ENCODE measurements around the gene RALBP1. TPM values are rescaled to one million over a fixed set of nuclear protein-coding genes. Genes with fewer than 3 reads are reported as not detected.

Gene RALBP1
- total and polyA plus RNA-seq, 9 of the 15 experiments (the other 6 are each of a cell fraction or from before 2014, with no cell fraction given) = 10.9 to 70.0 (median 61.3) TPM

- TF ChIP-seq REST (IDR thresholded peaks at IDR 0.05; ENCODE audit: borderline replicate concordance) = no peak
- TF ChIP-seq REST (CRISPR knock-in tag; IDR thresholded peaks at IDR 0.05; ENCODE audit: low read depth) = peak; percentile 20; the same call in 1 of the 2 replicates
- TF ChIP-seq TAF9B (IDR thresholded peaks at IDR 0.05; ENCODE audit: partially characterized antibody) = no peak
- TF ChIP-seq MED1 (CRISPR knock-in tag; IDR thresholded peaks at IDR 0.05; ENCODE audit: borderline replicate concordance) = 0 out of 2 replicates have a peak, but pooled peaks have one; percentile 81
- peak; percentile 15 for TF ChIP-seq HNRNPK (IDR thresholded peaks at IDR 0.05; ENCODE audit: low read depth, low read length, poor library complexity, severe bottlenecking)
- no peak for TF ChIP-seq ZNF707 (CRISPR knock-in tag; conservative IDR thresholded peaks at IDR 0.05)
- 0 out of 4 replicates have a peak, but pooled peaks of 1 of the 2 experiments have one; percentile 10 for TF ChIP-seq TBL1XR1 (IDR thresholded peaks at IDR 0.05; ENCODE audit: low read length in 2 of 2)
- TF ChIP-seq ARID4B (CRISPR knock-in tag; IDR thresholded peaks at IDR 0.05) = peak; percentile 59
- no peak for TF ChIP-seq ATF7 (IDR thresholded peaks at IDR 0.05)
- TF ChIP-seq, protein P1, sequence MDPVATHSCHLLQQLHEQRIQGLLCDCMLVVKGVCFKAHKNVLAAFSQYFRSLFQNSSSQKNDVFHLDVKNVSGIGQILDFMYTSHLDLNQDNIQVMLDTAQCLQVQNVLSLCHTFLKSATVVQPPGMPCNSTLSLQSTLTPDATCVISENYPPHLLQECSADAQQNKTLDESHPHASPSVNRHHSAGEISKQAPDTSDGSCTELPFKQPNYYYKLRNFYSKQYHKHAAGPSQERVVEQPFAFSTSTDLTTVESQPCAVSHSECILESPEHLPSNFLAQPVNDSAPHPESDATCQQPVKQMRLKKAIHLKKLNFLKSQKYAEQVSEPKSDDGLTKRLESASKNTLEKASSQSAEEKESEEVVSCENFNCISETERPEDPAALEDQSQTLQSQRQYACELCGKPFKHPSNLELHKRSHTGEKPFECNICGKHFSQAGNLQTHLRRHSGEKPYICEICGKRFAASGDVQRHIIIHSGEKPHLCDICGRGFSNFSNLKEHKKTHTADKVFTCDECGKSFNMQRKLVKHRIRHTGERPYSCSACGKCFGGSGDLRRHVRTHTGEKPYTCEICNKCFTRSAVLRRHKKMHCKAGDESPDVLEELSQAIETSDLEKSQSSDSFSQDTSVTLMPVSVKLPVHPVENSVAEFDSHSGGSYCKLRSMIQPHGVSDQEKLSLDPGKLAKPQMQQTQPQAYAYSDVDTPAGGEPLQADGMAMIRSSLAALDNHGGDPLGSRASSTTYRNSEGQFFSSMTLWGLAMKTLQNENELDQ (CRISPR knock-in tag; IDR thresholded peaks at IDR 0.05; ENCODE audit: borderline replicate concordance) = 0 out of 2 replicates have a peak, but pooled peaks have one; percentile 25
- TF ChIP-seq BHLHE40 (IDR thresholded peaks at IDR 0.05; ENCODE audit: low read length) = peak; percentile 62; the same call in 1 of the 2 replicates
Observed at GRCh38 chr18:9475643-9476591, 604 bp downstream of the RALBP1 start (continued).

Data from K562 (cell line).